Stimulated activated CD8-positive, alpha-beta memory T cell treated with anti-CD3 and anti-CD28 coated beads, Interleukin-15, amount 100 ng/mL, for 24 hours (primary cell): ENCODE measurements around the gene E2F6.

Experiments used
- DNase-seq: peaks from one replicate; pipeline ENCODE4 v3.0.0-alpha.2; 2020; ENCODE audit warnings: low read depth

The E2F6 gene

GRCh38 chr2:11456251-11456650 lies 9.7 kb downstream of the E2F6 start:
- no peak for DNase-seq

- no peak for DNase-seq
Measured at GRCh38 chr2:11454824-11455223, 11.1 kb downstream of the E2F6 start.

- DNase-seq, result no peak
Measured at GRCh38 chr2:11450791-11451190, 15.2 kb downstream of the E2F6 start.

GRCh38 chr2:11446733-11447248 lies 19.2 kb downstream of the E2F6 start:
- no peak for DNase-seq

GRCh38 chr2:11444737-11445136 lies 21.2 kb downstream of the E2F6 start:
- no peak for DNase-seq

- DNase-seq, result no peak
Measured at GRCh38 chr2:11438555-11439080, 27.3 kb downstream of the E2F6 start.

GRCh38 chr2:11437602-11438001 lies 28.4 kb downstream of the E2F6 start:
- DNase-seq, result no peak

- no peak for DNase-seq
Measured at GRCh38 chr2:11435036-11435435, 30.9 kb downstream of the E2F6 start.

- DNase-seq, result no peak
Measured at GRCh38 chr2:11434443-11434842, 31.5 kb downstream of the E2F6 start.

- DNase-seq, result no peak
Measured at GRCh38 chr2:11433822-11434221, 32.1 kb downstream of the E2F6 start.

- DNase-seq, result no peak
Measured at GRCh38 chr2:11430729-11431128, 35.2 kb downstream of the E2F6 start.

GRCh38 chr2:11427224-11427623 lies 38.7 kb downstream of the E2F6 start:
- no peak for DNase-seq

GRCh38 chr2:11422901-11423435 lies 43.0 kb downstream of the E2F6 start:
- DNase-seq, result no peak

- DNase-seq, result no peak
Measured at GRCh38 chr2:11422491-11422865, 43.5 kb downstream of the E2F6 start.

- no peak for DNase-seq
Measured at GRCh38 chr2:11421863-11422490, 44.0 kb downstream of the E2F6 start.

GRCh38 chr2:11420671-11421070 lies 45.3 kb downstream of the E2F6 start:
- DNase-seq, result no peak

GRCh38 chr2:11420190-11420589 lies 45.8 kb downstream of the E2F6 start:
- DNase-seq, result no peak

- DNase-seq, result no peak
Measured at GRCh38 chr2:11419781-11420180, 46.2 kb downstream of the E2F6 start.

- DNase-seq, result no peak
Measured at GRCh38 chr2:11417946-11418585, 47.9 kb downstream of the E2F6 start.

- DNase-seq, result no peak
Measured at GRCh38 chr2:11416931-11417330, 49.0 kb downstream of the E2F6 start.

GRCh38 chr2:11416186-11416585 lies 49.8 kb downstream of the E2F6 start:
- no peak for DNase-seq

- DNase-seq, result no peak
Measured at GRCh38 chr2:11414372-11415124, 51.4 kb downstream of the E2F6 start.

- no peak for DNase-seq
Measured at GRCh38 chr2:11412449-11412810, 53.5 kb downstream of the E2F6 start.
